Ascending aorta (tissue), 2 donors: Measurements from ENCODE around the gene COL6A1. TPM values are rescaled to one million over a fixed set of nuclear protein-coding genes. Genes with fewer than 3 reads are reported as not detected.

Experiments
- DNase-seq, 2 donors: peaks; one replicate each; pipeline ENCODE4 v3.0.0-alpha.2; 2019; ENCODE audit warnings: low spot score in 2 of 2
- H3K27ac ChIP-seq, 2 donors: fragments of 200-600 bp; sonication (generic); one replicate each; pipeline ENCODE4 v1.5.1; 2016 to 2017; ENCODE audit warnings: mild to moderate bottlenecking in 1 of 2
- H3K27me3 ChIP-seq: fragments of 200-600 bp; sonication (generic); one replicate; pipeline ENCODE4 v1.5.1; 2017
- H3K36me3 ChIP-seq, 2 donors: fragments of 200-600 bp; sonication (generic); one replicate each; pipeline ENCODE4 v1.5.1; 2016
- H3K4me1 ChIP-seq, 2 donors: fragments of 200-600 bp; sonication (generic); one replicate each; pipeline ENCODE4 v1.5.1; 2016 to 2017; ENCODE audit warnings: mild to moderate bottlenecking in 1 of 2
- H3K4me3 ChIP-seq, 2 donors: fragments of 200-600 bp; sonication (generic); one replicate each; pipeline ENCODE4 v1.5.1; 2016 to 2017; ENCODE audit warnings: mild to moderate bottlenecking in 1 of 2
- H3K9me3 ChIP-seq, 2 donors: fragments of 200-600 bp; sonication (generic); one replicate each; pipeline ENCODE4 v1.5.1; 2016
- CTCF ChIP-seq, 3 experiments: fragments of 200-600 bp in 2 of 3; fragments of 450-650 bp in 1 of 3; sonication (generic) in 2 of 3; IDR thresholded peaks; one replicate each; pipeline ENCODE4 v1.5.1; 2016 to 2019; ENCODE audit warnings: antibody characterized with exemption in 3 of 3, mild to moderate bottlenecking in 1 of 3, moderate library complexity in 1 of 3
- intact Hi-C: fragments of 100-400 bp; cut with DNase I; formaldehyde crosslinking; loops from one replicate; pipeline ENCODE4 v1.15.1; 2023
- total RNA-seq: library from RNA; depleted of rRNA; stranded (reverse); fragments of >200 nt; gene quantifications from one replicate; pipeline ENCODE4 v1.1.0, GENCODE V29; 2016

The COL6A1 gene
- total RNA-seq, 1 donor from 2014 or later = 1,564 TPM

GRCh38 chr21:46006547-46007491, 25.2 kb downstream of the COL6A1 start:
- H3K27me3 ChIP-seq = no peaks in the 10 kb centered on the region
- H3K27ac ChIP-seq = no peak overlapping the region
- H3K4me1 ChIP-seq = no peaks in the 10 kb centered on the region
- no peak overlapping the region for H3K4me3 ChIP-seq
- H3K9me3 ChIP-seq = no peaks in the 10 kb centered on the region
- TF ChIP-seq CTCF (IDR thresholded peaks at IDR 0.05) = no peak
- DNase-seq = no peak
- peaks cover 28 to 29% of the 10 kb centered on the region in 2 donors for H3K36me3 ChIP-seq
- intact Hi-C loops = no loop called here

GRCh38 chr21:46007492-46007868, 25.9 kb downstream of the COL6A1 start:
- intact Hi-C loops = no loop called here
- Histone ChIP-seq H3K4me3 (no peak overlapping the region), H3K9me3 (no peaks in the 10 kb centered on the region), H3K27me3 (no peaks in the 10 kb centered on the region), H3K27ac (no peak overlapping the region), H3K36me3 (peaks cover 22 to 23% of the 10 kb centered on the region in 2 donors), H3K4me1 (no peaks in the 10 kb centered on the region)
- no peak for TF ChIP-seq CTCF (IDR thresholded peaks at IDR 0.05)
- DNase-seq = no peak

GRCh38 chr21:46008893-46009621, 27.5 kb downstream of the COL6A1 start:
- peaks cover 6 to 7% of the 10 kb centered on the region in 2 donors for H3K36me3 ChIP-seq
- H3K4me1 ChIP-seq = no peaks in the 10 kb centered on the region
- no peaks in the 10 kb centered on the region for H3K9me3 ChIP-seq
- TF ChIP-seq CTCF (IDR thresholded peaks at IDR 0.05) = no peak
- intact Hi-C loops = no loop called here
- no peak for DNase-seq
- H3K27ac ChIP-seq = no peak overlapping the region
- no peaks in the 10 kb centered on the region for H3K27me3 ChIP-seq
- no peak overlapping the region for H3K4me3 ChIP-seq

- intact Hi-C loops = no loop called here
- no peak overlapping the region for H3K27ac ChIP-seq
- H3K9me3 ChIP-seq = no peaks in the 10 kb centered on the region
- H3K36me3 ChIP-seq = no peaks in the 10 kb centered on the region
- no peak for TF ChIP-seq CTCF (IDR thresholded peaks at IDR 0.05)
- no peak overlapping the region for H3K4me3 ChIP-seq
- DNase-seq = no peak
- H3K27me3 ChIP-seq = no peaks in the 10 kb centered on the region
- H3K4me1 ChIP-seq = no peaks in the 10 kb centered on the region
Observed at GRCh38 chr21:46009951-46010705, 28.6 kb downstream of the COL6A1 start.

- H3K4me3 ChIP-seq = no peak overlapping the region
- intact Hi-C loops = no loop called here
Observed at GRCh38 chr21:46011267-46011967, 29.8 kb downstream of the COL6A1 start.

More at GRCh38 chr21:46011267-46011967, 29.8 kb downstream of the COL6A1 start:
- no peak for DNase-seq
- no peak overlapping the region for H3K27ac ChIP-seq
- H3K9me3 ChIP-seq = no peaks in the 10 kb centered on the region
- no peaks in the 10 kb centered on the region for H3K4me1 ChIP-seq
- no peak for TF ChIP-seq CTCF (IDR thresholded peaks at IDR 0.05)
- H3K36me3 ChIP-seq = no peaks in the 10 kb centered on the region
- no peaks in the 10 kb centered on the region for H3K27me3 ChIP-seq
